GM12878 (cell line): ENCODE data around the gene SLCO2B1.

Experiments
- CHD2 ChIP-seq: IDR thresholded peaks from 2 replicates; pipeline ENCODE4 v1.6.1; 2011; ENCODE audit warnings: low read depth, low read length, improper control_type of control experiment, borderline replicate concordance
- EP300 ChIP-seq, 2 experiments: fragments of 150-350 bp in 1 of 2; IDR thresholded peaks; 2 replicates each; pipeline ENCODE4 v1.6.1; 2011 to 2012; ENCODE audit warnings: low read depth in 2 of 2, low read length in 2 of 2, borderline replicate concordance in 1 of 2, improper control_type of control experiment in 1 of 2, inconsistent platforms in 1 of 2; ENCODE audit not compliant: control insufficient read depth in 1 of 2
- GABPA ChIP-seq: IDR thresholded peaks from 2 replicates; pipeline ENCODE4 v1.6.1; 2014; ENCODE audit warnings: antibody characterized with exemption, low read depth, mild to moderate bottlenecking, inconsistent platforms
- POLR2A ChIP-seq: IDR thresholded peaks from 2 replicates; pipeline ENCODE4 v1.6.1; 2011; ENCODE audit warnings: low read depth, mild to moderate bottlenecking, low read length
- YY1 ChIP-seq: IDR thresholded peaks from 2 replicates; pipeline ENCODE4 v1.6.1; 2011; ENCODE audit warnings: low read depth, mild to moderate bottlenecking, low read length
- TF ChIP-seq, protein P1 (sequence below), 3 experiments: IDR thresholded peaks in 2 of 3; conservative IDR thresholded peaks in 1 of 3; 2 replicates each; pipeline ENCODE4 v1.5.1; 2011; ENCODE audit warnings: low read depth in 3 of 3, low read length in 3 of 3, mild to moderate bottlenecking in 3 of 3, control low read depth in 2 of 3, moderate library complexity in 2 of 3, inconsistent platforms in 1 of 3, mixed read lengths in 1 of 3; ENCODE audit not compliant: control insufficient read depth in 2 of 3, insufficient read depth in 1 of 3; ENCODE audit errors: extremely low read depth in 1 of 3

DNA sequence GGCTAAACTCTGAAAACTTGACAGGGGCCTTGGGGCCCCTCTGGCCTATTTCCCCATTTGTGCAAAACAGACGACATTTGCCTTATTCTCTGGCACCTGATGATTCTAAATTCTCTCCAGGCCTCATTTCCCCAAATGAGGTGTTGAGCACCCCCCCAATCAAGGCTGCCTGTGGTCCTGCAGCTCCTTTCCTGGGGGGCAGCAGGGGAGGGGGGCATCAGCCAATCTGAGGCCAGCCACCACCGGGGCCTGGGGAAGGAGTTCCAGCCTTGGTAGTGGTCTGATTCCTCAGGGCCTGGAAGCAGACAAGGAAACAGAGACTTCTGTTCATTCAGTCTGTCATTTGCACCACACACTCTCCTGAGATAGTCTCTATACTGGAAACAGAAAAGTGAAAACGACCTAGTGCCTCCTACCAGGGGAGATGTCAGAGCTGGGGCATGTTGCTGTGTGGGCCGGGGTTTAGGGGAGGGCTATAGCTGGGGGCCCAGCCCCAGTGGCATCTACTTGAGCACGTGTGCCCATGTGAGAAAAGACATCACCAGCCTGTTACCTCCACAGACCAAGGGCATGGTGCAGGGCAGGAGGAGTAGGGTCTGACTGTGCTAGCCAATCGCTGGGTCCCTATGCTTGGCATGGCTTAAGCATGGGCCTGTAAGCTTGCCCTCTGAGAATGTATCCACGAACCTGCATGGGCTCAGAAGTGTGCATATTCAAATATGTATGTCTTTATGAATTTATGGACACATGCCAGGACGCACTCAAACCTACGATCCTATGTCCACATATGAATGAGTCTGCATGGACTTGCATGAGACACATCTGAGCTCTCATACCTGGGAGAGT, 87.9 kb downstream of the SLCO2B1 start:
- TF ChIP-seq GABPA (no peak), POLR2A (no peak), EP300 (IDR thresholded peaks at IDR 0.05; ENCODE audit: borderline replicate concordance in 1 of 2, control insufficient read depth in 1 of 2, low read depth in 2 of 2, low read length in 2 of 2) (no peak), YY1 (no peak), CHD2 (no peak)
- TF ChIP-seq, protein P1, sequence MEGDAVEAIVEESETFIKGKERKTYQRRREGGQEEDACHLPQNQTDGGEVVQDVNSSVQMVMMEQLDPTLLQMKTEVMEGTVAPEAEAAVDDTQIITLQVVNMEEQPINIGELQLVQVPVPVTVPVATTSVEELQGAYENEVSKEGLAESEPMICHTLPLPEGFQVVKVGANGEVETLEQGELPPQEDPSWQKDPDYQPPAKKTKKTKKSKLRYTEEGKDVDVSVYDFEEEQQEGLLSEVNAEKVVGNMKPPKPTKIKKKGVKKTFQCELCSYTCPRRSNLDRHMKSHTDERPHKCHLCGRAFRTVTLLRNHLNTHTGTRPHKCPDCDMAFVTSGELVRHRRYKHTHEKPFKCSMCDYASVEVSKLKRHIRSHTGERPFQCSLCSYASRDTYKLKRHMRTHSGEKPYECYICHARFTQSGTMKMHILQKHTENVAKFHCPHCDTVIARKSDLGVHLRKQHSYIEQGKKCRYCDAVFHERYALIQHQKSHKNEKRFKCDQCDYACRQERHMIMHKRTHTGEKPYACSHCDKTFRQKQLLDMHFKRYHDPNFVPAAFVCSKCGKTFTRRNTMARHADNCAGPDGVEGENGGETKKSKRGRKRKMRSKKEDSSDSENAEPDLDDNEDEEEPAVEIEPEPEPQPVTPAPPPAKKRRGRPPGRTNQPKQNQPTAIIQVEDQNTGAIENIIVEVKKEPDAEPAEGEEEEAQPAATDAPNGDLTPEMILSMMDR (IDR thresholded peaks at IDR 0.05 in 2 of 3, conservative IDR thresholded peaks at IDR 0.05 in 1 of 3; ENCODE audit: control insufficient read depth in 2 of 3, extremely low read depth in 1 of 3, insufficient read depth in 1 of 3, low read depth in 3 of 3, low read length in 3 of 3) = no peak
